Measurements from ENCODE around the gene ATP8A2. TPM values are rescaled to one million over a fixed set of nuclear protein-coding genes. Genes with fewer than 3 reads are reported as not detected.

ATP8A2 gene
- total and polyA plus RNA-seq, 2 of the 8 experiments (the other 6 are each of a cell fraction or from before 2014, with no cell fraction given): 2.4 to 8.3 TPM

- Histone ChIP-seq H2BK120ac (replicated peaks; ENCODE audit: low read depth, low read length) (no peak overlapping the region), H2BK12ac (ENCODE audit: low read depth, low read length) (no peak overlapping the region; the same call in 1 of the 2 replicates), H3K56ac (replicated peaks; ENCODE audit: insufficient read length, low read depth, low read length) (no peak overlapping the region), H4K8ac (ENCODE audit: extremely low read depth, insufficient read depth, low read length) (no peak overlapping the region), H3K9ac (replicated peaks in 1 of 4; ENCODE audit: extremely low read depth in 1 of 4, low read depth in 3 of 4, low read length in 3 of 4) (no peak overlapping the region), H4K20me1 (replicated peaks in 1 of 2; ENCODE audit: control insufficient read depth in 1 of 2, insufficient read depth in 2 of 2, low read length in 2 of 2) (no peaks in the 10 kb centered on the region), H3K36me3 (ENCODE audit: control insufficient read depth in 2 of 4, insufficient read depth in 4 of 4, low read length in 3 of 4) (no peaks in the 10 kb centered on the region), H2AK5ac (ENCODE audit: low read depth, low read length) (no peak overlapping the region), H3K79me1 (ENCODE audit: low read depth, low read length) (no peaks in the 10 kb centered on the region), H2BK5ac (ENCODE audit: low read depth, low read length) (no peak overlapping the region), H3K27ac (ENCODE audit: low read depth, low read length) (no peak overlapping the region), H3K4me2 (ENCODE audit: insufficient read depth in 1 of 2, low read depth in 2 of 2, low read length in 2 of 2) (no peak overlapping the region), H3K9me3 (ENCODE audit: insufficient read depth in 2 of 2, low read depth in 1 of 2, low read length in 1 of 2) (no peaks in the 10 kb centered on the region), H2BK15ac (ENCODE audit: low read length) (no peak overlapping the region), H3K4me1 (replicated peaks in 1 of 4; ENCODE audit: control insufficient read depth in 3 of 4, insufficient read depth in 4 of 4, low read length in 3 of 4) (peaks cover 0 to 13% (median 8%) of the 10 kb centered on the region in 4 experiments; a peak in 5 of 7 replicates), H3K23ac (ENCODE audit: insufficient read length) (no peak overlapping the region), H3K14ac (ENCODE audit: insufficient read length) (no peak overlapping the region), H4K91ac (replicated peaks; ENCODE audit: insufficient read length, low read length) (no peak overlapping the region), H4K5ac (ENCODE audit: insufficient read length, low read depth, low read length) (no peak overlapping the region), H2BK20ac (ENCODE audit: low read length) (no peak overlapping the region), H3K23me2 (ENCODE audit: low read depth, low read length) (no peaks in the 10 kb centered on the region), H3K4ac (replicated peaks; ENCODE audit: insufficient read length, low read depth, low read length) (peak overlapping the region; percentile 39), H3K4me3 (ENCODE audit: extremely low read depth in 1 of 4, insufficient read depth in 2 of 4, low read depth in 3 of 4, low read length in 4 of 4) (no peak overlapping the region), H2AFZ (ENCODE audit: low read length) (no peak overlapping the region), H3K27me3 (replicated peaks in 1 of 4; ENCODE audit: control insufficient read depth in 3 of 4, extremely low read depth in 1 of 4, insufficient read depth in 3 of 4, low read length in 3 of 4) (no peaks in the 10 kb centered on the region; a peak in 1 of 7 replicates), H3K79me2 (ENCODE audit: control insufficient read depth in 1 of 2, insufficient read depth in 2 of 2, low read length in 2 of 2) (no peaks in the 10 kb centered on the region), H3K18ac (ENCODE audit: extremely low read depth, low read length) (no peak overlapping the region)
- WGBS, 2 experiments (ENCODE audit: extremely low coverage in 1 of 2, insufficient coverage in 1 of 2, insufficient read length in 1 of 2, insufficient replicate concordance in 2 of 2, low coverage in 1 of 2, low lambda C conversion rate in 2 of 2, missing lambda C conversion rate in 1 of 2): 71% methylated on average over 6 of the region's 6 CpGs; no CpG with 5 or more reads in 1 of the 2 experiments
- FAIRE-seq (no peak), DNase-seq (ENCODE audit: low read depth in 1 of 2, low spot score in 2 of 2) (no peak)
- TF ChIP-seq JUND (IDR thresholded peaks at IDR 0.05; ENCODE audit: low read length): no peak
- no peak for TF ChIP-seq HDAC2 (IDR thresholded peaks at IDR 0.05; ENCODE audit: borderline replicate concordance in 1 of 2, low read depth in 2 of 2, low read length in 2 of 2)
- TF ChIP-seq USF2 (IDR thresholded peaks at IDR 0.05; ENCODE audit: low read length): no peak
- TF ChIP-seq CTBP2 (IDR thresholded peaks at IDR 0.05; ENCODE audit: borderline replicate concordance, insufficient read depth, insufficient read length, low read length): no peak
- no peak for TF ChIP-seq FOSL1 (IDR thresholded peaks at IDR 0.05; ENCODE audit: insufficient read depth, low read depth, low read length)
- no peak for TF ChIP-seq ATF3 (IDR thresholded peaks at IDR 0.05; ENCODE audit: insufficient read depth, low read depth, low read length)
- no peak for TF ChIP-seq CHD2 (IDR thresholded peaks at IDR 0.05; ENCODE audit: low read length)
- no peak for TF ChIP-seq SIX5 (IDR thresholded peaks at IDR 0.05; ENCODE audit: low read depth, low read length)
- no peak for TF ChIP-seq EGR1 (IDR thresholded peaks at IDR 0.05; ENCODE audit: borderline replicate concordance, low read depth, low read length)
- TF ChIP-seq RAD21 (IDR thresholded peaks at IDR 0.05 in 1 of 2, conservative IDR thresholded peaks at IDR 0.05 in 1 of 2; ENCODE audit: low read depth in 2 of 2, low read length in 2 of 2): no peak
- no peak for TF ChIP-seq ASH2L (IDR thresholded peaks at IDR 0.05; ENCODE audit: low read length)
- POLR2A ChIA-PET (ENCODE audit: partially characterized antibody): no interaction called here
- CTCF ChIA-PET (ENCODE audit: partially characterized antibody): no interaction called here
Measured at GRCh38 chr13:25930653-25931052, 558.9 kb downstream of the ATP8A2 start.

Measured in H1 (cell line).